T-helper 2 cell treated with Interferon-gamma antibody and Interleukin-4, amounts not matched to agents 5 μg/mL and 100 μg/mL, for 36 hours (primary cell): ENCODE data around the gene BTBD2.

Source experiments
- DNase-seq: peaks from one replicate; pipeline ENCODE4 v3.0.0; 2021; ENCODE audit warnings: low spot score
- H3K27ac Mint-ChIP-seq: one replicate; pipeline ENCODE4 v1.8.0; 2021; ENCODE audit warnings: mild to moderate bottlenecking, mixed read lengths
- H3K27me3 Mint-ChIP-seq: one replicate; pipeline ENCODE4 v1.8.0; 2021; ENCODE audit warnings: low read depth, mixed read lengths
- H3K36me3 Mint-ChIP-seq: one replicate; pipeline ENCODE4 v1.8.0; 2021; ENCODE audit warnings: low read depth, mixed read lengths
- H3K4me1 Mint-ChIP-seq: one replicate; pipeline ENCODE4 v1.8.0; 2021; ENCODE audit warnings: low read depth, mixed read lengths
- H3K4me3 Mint-ChIP-seq: one replicate; pipeline ENCODE4 v1.8.0; 2022; ENCODE audit warnings: mild to moderate bottlenecking, moderate library complexity, mixed read lengths
- H3K9me3 Mint-ChIP-seq: one replicate; pipeline ENCODE4 v1.8.0; 2021; ENCODE audit warnings: mixed read lengths

Gene BTBD2

GRCh38 chr19:2055931-2056836 is 40.7 kb upstream of the BTBD2 start:
- no peak for DNase-seq
- H3K4me3 Mint-ChIP-seq: peak overlapping the region; percentile 81

DNA sequence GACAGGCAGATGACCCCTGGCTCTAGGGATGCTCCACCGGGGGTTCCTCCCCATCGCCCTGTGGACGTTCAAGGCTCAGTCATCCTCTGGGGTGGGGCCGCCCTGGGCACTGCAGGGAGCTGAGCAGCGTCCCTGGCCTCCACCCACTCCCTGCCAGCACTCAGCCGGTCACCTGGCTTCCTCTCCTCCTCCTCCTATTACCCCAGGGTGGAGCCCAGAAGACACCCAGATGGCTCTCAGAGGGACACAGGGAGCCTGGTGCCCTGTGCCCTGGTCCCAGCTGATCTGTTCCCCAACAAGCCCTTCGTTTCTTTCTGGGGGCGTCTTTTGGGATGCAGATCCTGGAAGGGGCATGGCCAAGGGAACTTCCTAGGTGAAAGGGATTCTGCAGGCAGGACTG is 39.2 kb upstream of the BTBD2 start:
- H3K4me3 Mint-ChIP-seq: peak overlapping the region; percentile 65
- H3K27ac Mint-ChIP-seq: peak overlapping the region; percentile 89
- H3K27me3 Mint-ChIP-seq: no peaks in the 10 kb centered on the region
- no peaks in the 10 kb centered on the region for H3K36me3 Mint-ChIP-seq
- peaks cover 28% of the 10 kb centered on the region for H3K4me1 Mint-ChIP-seq
- H3K9me3 Mint-ChIP-seq: no peaks in the 10 kb centered on the region
- no peak for DNase-seq

More at GRCh38 chr19:2055931-2056836, 40.7 kb upstream of the BTBD2 start:
- Mint-ChIP-seq H3K9me3 (no peaks in the 10 kb centered on the region), H3K4me1 (peaks cover 35% of the 10 kb centered on the region), H3K27me3 (no peaks in the 10 kb centered on the region), H3K27ac (peak overlapping the region; percentile 89), H3K36me3 (no peaks in the 10 kb centered on the region)

DNA sequence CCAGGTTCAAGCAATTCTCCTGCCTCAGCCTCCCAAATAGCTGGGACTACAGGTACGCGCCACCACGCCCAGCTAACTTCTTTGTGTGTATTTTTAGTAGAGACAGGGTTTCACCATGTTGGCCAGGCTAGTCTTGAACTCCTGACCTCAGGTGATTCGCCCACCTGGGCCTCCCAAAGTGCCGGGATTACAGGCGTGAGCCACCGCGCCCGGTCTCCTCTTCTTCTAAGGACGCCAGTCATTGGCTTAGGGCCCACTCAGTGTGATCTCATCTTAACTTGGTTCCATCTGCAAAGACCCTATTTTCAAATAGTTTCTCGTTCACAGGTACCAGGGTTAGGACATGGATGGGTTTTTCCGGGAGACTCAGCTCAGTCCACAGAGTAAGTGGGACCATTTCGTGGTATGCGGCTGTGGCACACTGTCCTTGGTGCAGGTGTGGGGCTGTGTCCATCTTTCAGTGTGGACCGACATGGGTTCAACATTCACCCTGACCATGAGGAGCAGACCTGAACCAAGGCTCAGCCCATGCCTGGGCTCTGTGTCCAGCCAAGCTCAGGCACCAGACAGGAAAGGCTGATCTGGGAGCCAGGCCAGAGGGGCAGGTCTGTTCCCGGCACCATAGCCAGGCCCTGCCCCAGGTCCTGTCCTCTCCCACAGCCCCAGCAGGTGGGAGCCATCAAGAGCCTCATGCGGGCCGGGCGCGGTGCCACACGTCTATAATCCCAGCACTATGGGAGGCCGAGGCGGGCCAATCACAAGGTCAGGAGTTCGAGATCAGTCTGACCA is 38.3 kb upstream of the BTBD2 start:
- Mint-ChIP-seq H3K27ac (peak overlapping the region; percentile 57), H3K4me3 (no peak overlapping the region), H3K9me3 (no peaks in the 10 kb centered on the region), H3K4me1 (peaks cover 35% of the 10 kb centered on the region), H3K27me3 (no peaks in the 10 kb centered on the region), H3K36me3 (peaks cover 4% of the 10 kb centered on the region)
- DNase-seq: no peak

- Mint-ChIP-seq H3K4me3 (peak overlapping the region; percentile 73), H3K4me1 (peaks cover 34% of the 10 kb centered on the region), H3K27me3 (no peaks in the 10 kb centered on the region), H3K27ac (peak overlapping the region; percentile 89), H3K36me3 (peaks cover 8% of the 10 kb centered on the region), H3K9me3 (no peaks in the 10 kb centered on the region)
- no peak for DNase-seq
Observed at GRCh38 chr19:2051773-2052704, 36.5 kb upstream of the BTBD2 start.

- no peaks in the 10 kb centered on the region for H3K9me3 Mint-ChIP-seq
- DNase-seq: peak; percentile 94
- peaks cover 30% of the 10 kb centered on the region for H3K4me1 Mint-ChIP-seq
- H3K36me3 Mint-ChIP-seq: peaks cover 12% of the 10 kb centered on the region
- H3K27me3 Mint-ChIP-seq: no peaks in the 10 kb centered on the region
- H3K4me3 Mint-ChIP-seq: peak within 1 kb of the TSS; percentile 85
- peak within 1 kb of the TSS; percentile 89 for H3K27ac Mint-ChIP-seq
Observed at GRCh38 chr19:2050991-2051772, 35.7 kb upstream of the BTBD2 start, which contains the start of gene MKNK2. Gene MKNK2 (minus strand): TSS chr19:2051244. CDS start chr19:2050851, 393 bp downstream.

- H3K36me3 Mint-ChIP-seq: peaks cover 12% of the 10 kb centered on the region
- DNase-seq: no peak
- H3K4me3 Mint-ChIP-seq: peak overlapping the region; percentile 85
- no peaks in the 10 kb centered on the region for H3K9me3 Mint-ChIP-seq
- no peak overlapping the region for H3K27ac Mint-ChIP-seq
- no peaks in the 10 kb centered on the region for H3K27me3 Mint-ChIP-seq
- peaks cover 26% of the 10 kb centered on the region for H3K4me1 Mint-ChIP-seq
Observed at GRCh38 chr19:2050349-2050990, 35.0 kb upstream of the BTBD2 start.

DNA sequence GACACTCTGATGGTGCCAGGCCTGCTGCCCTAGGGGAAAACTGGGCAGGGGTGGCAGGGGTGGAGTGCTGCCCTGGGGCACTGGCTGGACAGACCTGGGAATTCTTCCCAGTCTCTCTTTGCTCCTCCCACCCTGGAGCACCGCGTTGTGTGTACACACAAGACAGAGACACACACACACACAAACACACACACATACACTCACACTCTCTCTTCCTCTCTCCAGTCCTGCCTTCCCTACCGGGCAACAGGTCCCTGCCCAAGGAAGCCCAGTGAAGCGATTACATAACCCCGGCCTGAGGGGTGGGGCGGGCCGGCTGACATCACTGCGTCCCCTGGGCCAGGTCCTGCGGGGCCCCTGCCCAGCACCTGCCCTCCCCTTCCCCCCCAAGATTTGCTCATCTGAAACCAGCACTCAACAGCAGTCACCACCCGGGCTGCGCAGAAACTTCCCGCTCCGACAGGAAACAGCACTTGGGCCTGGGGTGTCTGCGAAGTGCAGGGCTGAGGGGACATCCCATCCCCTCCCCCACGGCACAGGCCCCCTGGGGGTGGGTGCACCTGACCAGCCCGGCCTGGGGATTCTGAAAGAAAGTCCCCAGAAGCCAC is 34.3 kb upstream of the BTBD2 start:
- Mint-ChIP-seq H3K4me1 (peaks cover 23% of the 10 kb centered on the region), H3K36me3 (peaks cover 14% of the 10 kb centered on the region)
- peak; percentile 67 for DNase-seq

GRCh38 chr19:2048959-2049740 is 33.6 kb upstream of the BTBD2 start:
- DNase-seq: no peak
- Mint-ChIP-seq H3K4me3 (peak overlapping the region; percentile 85), H3K27ac (peak overlapping the region; percentile 75), H3K36me3 (peaks cover 16% of the 10 kb centered on the region), H3K27me3 (no peaks in the 10 kb centered on the region), H3K4me1 (peaks cover 19% of the 10 kb centered on the region), H3K9me3 (no peaks in the 10 kb centered on the region)

More for the DNA sequence above, 34.3 kb upstream of the BTBD2 start:
- Mint-ChIP-seq H3K4me3 (peak overlapping the region; percentile 85), H3K27ac (peak overlapping the region; percentile 75), H3K27me3 (no peaks in the 10 kb centered on the region), H3K9me3 (no peaks in the 10 kb centered on the region)

DNA sequence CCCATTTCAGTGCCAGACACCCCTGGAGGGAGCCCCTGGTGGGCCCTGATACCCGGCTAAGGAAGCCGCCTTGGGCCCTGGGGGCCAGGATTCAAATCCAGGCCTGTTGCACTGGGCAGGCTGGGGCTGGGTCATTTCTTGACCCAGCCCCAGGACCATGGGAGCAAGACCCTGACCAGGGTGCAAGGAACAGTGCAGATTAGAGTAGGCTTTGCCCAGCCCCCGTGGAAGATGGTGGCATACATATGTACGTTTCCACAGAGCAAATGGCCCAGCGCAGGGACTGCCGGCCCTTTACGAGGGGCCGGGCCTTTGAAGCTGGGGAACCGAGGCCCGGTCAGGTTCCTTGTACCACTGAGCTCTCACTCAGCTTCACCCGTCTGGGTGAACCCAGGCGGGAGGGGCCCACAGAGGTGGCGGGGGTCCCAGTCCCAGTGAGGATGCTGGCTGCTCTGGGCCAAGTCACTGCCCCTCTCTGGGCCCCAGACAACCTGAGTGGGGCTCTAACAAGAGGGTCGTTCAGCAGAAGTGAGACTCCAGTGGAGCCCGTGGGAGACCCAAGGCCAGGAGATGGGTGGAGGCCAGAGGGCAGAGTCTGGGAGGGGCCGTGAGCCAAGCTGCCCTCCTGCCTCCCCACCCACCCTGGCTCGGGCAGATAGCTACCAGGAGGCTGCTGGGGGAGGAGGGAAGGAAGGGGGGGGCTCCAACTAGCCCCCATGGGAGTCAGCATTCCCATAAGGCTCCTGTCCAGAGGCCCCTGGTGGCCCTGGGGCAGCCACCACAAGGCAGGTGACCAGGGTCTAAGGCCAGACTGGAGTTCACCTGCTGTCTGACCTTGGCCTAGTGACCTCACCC is 32.8 kb upstream of the BTBD2 start:
- Mint-ChIP-seq H3K36me3 (peaks cover 22% of the 10 kb centered on the region), H3K4me1 (peaks cover 22% of the 10 kb centered on the region), H3K9me3 (no peaks in the 10 kb centered on the region), H3K4me3 (peak overlapping the region; percentile 85), H3K27ac (no peak overlapping the region), H3K27me3 (no peaks in the 10 kb centered on the region)
- DNase-seq: no peak

DNA sequence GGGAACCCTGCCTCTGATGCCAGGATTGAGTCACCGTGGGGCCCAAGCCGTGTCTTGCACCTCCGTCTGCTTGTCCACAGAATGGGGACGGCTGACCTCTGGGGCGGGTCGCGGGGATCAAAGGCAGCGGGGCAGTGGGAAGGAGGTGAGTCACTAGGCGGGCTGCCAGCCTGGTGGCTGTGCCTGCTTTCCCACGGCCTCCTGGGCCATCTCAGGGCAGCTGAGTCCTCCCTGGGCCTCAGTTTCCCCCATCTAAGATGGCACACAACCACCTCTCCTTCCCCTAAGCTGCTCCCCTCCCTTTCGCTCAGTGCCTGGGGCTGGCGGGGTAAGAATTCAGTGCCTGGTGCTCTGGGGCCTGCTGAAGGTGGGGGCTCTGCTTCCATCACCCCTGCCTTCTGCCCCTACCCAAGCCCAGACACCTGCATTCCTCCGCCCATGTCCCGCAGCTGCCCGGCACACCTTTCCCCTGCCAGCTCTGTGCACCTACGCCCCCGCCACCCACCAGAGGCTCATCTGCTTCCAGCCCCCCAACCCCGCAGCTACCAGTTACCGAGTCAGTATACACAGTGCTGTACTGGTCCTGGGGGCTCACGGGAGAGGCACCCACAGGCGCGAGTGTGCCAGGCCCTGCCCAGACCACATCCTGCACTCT is 32.1 kb upstream of the BTBD2 start:
- Mint-ChIP-seq H3K4me1 (peaks cover 20% of the 10 kb centered on the region), H3K36me3 (peaks cover 23% of the 10 kb centered on the region), H3K27ac (no peak overlapping the region), H3K9me3 (no peaks in the 10 kb centered on the region), H3K4me3 (peak overlapping the region; percentile 66), H3K27me3 (no peaks in the 10 kb centered on the region)
- no peak for DNase-seq
